HG03064 (cell line): ENCODE measurements around the gene KNOP1.
"Not testable (repeated sequence)": the region's sequence is repeated elsewhere in the genome, so short reads cannot be mapped to it uniquely, and the experiment has no call there.

Source experiments
- ATAC-seq: cut with Tn5 transposase; IDR thresholded peaks from one replicate; pipeline ENCODE4 v1.9.1; 2021; ENCODE audit warnings: low read depth; ENCODE audit not compliant: unreplicated experiment

The KNOP1 gene

GRCh38 chr16:19744670-19745069 is 26.6 kb upstream of the KNOP1 start:
- no peak for ATAC-seq

GRCh38 chr16:19743816-19744159 is 25.8 kb upstream of the KNOP1 start:
- ATAC-seq: no peak

GRCh38 chr16:19741354-19741753 is 23.3 kb upstream of the KNOP1 start:
- ATAC-seq: no peak

DNA sequence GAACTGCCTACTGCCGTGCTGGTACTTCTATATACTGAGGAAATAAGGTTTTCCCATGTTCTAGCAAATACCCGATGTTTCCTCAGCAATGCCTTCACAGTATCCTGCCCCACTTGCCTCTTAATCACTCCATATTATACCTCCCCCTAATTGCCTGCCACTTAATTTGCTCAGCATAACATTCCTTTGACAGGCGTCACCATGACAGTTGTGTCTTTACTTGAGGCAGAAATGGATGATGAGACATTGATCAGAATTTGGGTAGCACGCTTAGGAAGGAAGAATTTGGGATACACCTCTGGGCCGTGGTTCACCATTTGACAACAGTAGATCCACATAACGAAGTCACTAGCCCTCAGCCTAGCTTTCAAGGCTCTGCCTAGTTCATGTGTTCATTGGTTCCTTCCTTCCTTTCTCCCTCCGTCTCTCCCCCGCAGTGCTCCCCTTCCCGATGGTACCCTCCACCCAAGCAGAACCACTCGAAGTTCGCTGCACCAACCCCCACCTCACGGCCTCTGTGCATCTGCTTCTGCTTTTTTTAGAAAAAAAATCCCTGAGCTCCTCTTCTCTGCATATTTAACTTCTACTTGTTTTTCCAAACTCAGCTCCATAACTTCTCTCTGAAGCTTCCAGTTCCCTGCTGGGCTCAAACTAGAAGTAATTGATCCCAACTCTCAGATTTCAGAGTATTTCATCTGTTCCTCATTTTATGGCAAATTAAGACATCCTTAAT is 19.4 kb upstream of the KNOP1 start:
- no peak for ATAC-seq

DNA sequence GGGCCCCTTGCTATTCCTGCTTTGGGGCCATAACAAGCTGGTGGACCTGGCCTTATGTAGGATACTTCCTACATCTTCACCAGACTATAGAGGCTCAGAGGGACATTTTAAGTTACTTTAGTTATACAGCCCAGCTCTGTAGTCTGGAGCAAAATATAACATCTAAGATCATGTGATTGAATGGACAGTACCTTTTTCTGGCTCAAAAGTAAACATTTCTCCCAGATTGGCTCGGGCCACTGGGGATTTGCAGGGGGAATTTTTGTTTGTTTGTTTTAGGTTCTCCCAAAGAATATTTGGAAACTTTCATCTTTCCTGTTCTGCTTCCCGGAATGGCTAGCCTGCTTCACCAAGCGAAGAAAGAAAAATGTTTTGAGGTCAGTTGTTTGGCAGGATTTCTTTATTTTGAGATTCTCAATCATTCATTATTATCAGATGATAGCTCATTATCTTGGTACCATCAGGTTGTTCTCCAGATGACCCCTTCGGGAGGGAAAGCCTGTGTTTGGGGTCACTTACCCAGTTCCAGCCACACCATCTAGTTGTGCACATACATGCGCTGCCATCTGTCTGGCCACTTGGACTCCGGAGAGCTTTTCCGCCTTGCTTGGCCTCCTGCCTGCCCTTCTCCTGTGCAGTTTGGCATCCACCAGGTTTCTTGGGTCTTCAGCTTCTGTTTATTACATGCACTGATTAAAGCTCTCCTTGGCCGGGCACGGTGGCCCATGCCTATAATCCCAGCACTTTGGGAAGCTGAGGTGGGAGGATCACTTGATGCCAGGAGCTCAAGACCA is 17.2 kb upstream of the KNOP1 start:
- no peak for ATAC-seq

DNA sequence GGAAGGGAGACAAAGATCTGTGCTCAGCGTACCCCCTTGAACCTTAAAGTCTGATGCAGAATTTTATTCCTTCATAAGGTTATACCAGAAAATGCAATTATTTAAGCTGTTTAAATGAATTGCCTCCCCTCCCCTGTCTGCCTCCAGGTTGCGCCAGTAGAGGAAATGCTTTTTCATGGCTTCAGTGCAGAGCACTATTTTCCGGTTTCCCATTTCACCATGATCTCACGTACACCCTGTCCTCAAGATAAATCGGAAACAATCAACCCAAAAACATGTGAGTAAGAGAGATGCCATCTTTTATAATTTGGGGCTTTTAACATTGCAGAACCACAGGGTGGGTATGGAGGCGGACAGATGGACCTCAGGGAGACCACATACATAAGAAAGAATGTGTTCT is 15.5 kb upstream of the KNOP1 start:
- no peak for ATAC-seq

DNA sequence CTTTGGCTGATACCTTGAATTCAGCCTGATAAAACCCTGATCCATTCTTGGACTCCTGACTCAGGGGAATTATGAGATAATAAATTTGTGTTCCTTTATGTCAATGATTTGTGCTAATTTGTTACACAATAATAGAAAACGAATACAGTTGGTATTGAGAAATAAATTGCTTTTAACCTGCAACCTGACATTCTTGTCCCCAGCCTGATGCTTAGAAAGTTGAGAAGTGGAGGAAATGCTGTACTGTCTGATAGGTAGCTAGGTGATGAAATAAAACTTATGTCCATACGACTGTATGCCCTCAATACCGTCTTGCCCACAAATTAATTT is 10.6 kb upstream of the KNOP1 start:
- no peak for ATAC-seq

DNA sequence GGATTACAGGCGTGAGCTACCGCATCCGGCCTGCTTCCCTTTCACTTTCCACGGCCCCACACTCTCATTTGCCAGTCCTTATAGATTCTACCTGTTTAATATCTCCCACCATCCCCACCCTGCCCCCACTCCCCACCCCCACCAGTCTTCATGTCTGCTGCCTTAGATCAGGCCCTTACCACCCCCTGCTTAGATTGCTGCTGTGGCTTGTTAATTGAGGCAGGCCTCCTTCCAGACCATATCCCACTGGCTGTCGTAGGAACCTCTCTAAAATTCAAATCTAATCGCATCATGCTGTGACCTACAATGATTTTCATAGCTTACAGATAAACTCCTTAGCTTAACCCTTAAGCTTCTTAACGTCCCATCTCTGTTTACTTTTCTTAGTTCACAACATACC is 5.0 kb upstream of the KNOP1 start:
- ATAC-seq: no peak

DNA sequence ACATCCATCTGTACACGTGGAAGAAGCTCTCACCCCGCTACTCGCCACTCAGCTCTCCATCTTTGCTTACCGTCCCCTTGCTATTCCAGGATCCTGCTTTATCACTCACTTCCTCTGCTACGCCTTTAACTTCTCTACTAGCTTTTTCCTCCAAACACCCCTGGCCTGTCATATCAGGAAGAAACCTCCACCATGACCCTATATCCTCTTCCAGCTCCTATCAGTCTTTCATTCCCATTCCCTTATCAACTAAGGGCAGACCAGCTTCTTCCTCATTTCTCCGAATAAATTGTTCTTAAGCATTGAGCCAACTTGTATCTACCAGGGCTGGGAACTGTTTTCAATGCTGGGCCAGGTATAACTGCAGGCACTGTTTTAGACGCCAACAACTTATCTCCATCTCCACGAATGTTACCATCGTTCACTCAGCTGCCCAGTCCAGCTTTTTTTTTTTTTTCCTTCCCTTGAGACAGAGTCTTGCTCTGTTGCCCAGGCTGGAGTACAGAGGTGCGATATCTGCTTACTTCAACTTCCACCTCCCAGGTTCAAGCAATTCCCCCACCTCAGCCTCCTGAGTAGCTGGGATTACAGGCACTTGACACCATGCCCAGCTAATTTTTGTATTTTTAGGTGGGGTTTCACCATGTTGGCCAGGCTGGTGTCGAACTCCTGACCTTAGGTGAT is 4.4 kb upstream of the KNOP1 start:
- ATAC-seq: no peak

DNA sequence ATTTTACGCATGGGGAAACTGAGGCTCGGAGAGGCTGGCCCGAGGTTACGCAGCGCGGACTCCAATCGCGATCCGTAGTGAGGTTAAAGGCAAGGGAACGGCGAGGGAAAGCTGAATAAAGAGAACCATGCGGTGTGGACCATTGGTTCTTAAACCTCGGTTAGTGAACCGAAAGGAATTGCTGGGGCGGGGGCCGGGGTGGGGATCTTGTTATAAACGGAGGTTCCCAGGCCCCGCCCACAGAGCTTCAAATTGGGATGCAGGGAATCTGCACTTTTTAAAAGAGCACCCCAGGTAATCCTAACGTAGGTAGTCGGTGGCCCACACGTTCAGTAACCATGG is 568 bp upstream of the KNOP1 start:
- no peak for ATAC-seq

- no peak for ATAC-seq
Measured at GRCh38 chr16:19717314-19717713, 713 bp downstream of the KNOP1 start.

DNA sequence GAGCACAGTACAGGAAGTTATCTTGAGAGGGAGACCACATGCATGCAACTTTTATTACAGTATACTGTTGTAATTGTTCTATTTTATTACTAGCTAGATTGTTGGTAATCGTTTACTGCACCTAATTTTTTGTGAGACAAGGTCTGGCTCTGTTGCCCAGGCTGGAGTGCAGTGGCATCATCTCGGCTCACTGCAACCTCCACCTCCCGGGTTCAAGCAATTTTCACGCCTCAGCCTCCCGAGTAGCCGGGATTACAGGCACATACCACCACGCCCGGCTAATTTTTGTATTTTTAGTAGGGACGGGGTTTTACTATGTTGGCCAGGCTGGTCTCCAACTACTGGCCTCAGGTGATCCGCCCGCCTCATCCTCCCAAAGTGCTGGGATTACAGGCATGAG is 1.3 kb downstream of the KNOP1 start:
- ATAC-seq: not testable (repeated sequence)

DNA sequence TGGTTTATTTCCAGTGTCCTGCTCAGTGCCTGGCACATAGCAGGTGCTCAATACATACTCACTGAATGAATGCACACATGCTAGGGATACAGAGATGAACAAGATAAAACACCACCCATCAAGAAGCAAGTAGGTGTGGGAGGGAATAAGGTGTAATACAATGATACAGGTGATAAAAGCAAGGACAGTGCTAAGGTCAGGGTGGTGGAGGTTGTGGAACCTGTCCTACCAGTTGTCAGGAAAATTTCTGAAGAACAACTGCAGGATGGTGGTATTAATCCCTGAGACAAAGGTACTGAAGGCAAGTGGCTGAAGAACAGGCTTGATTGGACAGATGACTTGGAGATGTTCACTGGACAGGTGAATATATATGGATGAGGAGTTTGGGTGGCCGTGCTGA is 1.8 kb downstream of the KNOP1 start:
- no peak for ATAC-seq

GRCh38 chr16:19715566-19715965 is 2.5 kb downstream of the KNOP1 start:
- no peak for ATAC-seq

DNA sequence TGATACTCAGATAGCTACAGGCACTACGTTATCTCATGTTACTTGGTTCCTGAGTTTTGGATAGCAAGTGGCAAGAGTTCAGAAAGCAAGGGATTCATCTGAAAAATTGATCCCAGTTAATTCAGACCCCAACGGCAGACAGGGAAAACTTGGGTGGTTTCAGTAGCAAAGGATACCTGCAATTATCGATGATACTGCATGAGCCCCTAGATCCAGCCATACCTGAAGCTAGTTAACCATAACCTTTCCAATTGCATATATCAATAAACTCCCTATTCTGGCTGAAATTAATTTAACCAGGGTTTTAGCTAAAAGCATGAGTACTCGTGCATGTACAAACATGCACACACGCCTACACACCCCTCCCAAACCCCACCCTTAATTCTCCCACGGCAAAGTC is 4.3 kb downstream of the KNOP1 start:
- no peak for ATAC-seq

- no peak for ATAC-seq
Measured at GRCh38 chr16:19712418-19713058, 5.5 kb downstream of the KNOP1 start.

DNA sequence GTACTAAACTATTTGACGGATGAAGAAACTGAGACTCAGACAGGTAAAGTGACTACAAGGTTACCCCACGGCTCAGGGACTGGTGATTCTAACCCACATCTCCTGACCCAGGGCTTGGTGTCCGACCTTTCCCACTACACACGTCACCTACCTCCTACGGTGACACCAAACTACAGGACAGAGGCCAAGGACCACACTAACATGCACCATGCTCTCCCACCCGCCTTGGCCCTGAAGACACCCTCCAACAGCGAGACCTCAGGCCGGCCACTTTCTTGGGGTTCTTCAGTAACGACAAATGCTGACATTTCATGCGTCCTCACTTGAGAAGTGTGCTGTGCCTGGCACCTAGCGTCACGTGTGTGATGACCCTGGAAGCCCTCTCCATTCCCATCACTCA is 6.4 kb downstream of the KNOP1 start:
- no peak for ATAC-seq

DNA sequence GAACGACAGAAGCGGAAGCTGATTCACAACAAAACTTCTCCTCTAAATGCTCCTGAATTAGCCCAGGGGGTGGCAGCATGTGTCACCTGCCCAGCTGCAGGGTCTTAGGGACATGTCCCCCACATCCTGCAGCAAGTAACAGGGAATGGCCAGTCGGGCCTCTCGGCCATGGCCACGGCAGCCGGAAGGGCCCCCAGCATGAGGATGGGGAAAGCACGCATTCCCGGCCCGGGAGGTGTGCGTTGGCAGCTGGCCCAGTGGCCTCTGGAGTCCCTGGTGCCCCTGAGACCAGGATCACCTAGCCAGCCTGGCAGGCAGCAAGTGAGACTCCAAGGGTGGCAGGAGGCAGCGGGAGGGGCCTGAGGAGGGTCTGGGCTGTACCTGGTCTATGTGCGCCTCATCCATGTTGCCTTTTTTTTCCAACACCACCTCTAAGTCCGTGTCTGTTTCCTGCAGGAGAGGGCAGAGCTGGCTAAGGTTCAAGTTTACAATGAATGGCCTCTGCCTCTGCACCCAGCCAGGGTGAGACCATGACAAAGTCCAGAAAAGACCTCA is 7.0 kb downstream of the KNOP1 start:
- no peak for ATAC-seq

DNA sequence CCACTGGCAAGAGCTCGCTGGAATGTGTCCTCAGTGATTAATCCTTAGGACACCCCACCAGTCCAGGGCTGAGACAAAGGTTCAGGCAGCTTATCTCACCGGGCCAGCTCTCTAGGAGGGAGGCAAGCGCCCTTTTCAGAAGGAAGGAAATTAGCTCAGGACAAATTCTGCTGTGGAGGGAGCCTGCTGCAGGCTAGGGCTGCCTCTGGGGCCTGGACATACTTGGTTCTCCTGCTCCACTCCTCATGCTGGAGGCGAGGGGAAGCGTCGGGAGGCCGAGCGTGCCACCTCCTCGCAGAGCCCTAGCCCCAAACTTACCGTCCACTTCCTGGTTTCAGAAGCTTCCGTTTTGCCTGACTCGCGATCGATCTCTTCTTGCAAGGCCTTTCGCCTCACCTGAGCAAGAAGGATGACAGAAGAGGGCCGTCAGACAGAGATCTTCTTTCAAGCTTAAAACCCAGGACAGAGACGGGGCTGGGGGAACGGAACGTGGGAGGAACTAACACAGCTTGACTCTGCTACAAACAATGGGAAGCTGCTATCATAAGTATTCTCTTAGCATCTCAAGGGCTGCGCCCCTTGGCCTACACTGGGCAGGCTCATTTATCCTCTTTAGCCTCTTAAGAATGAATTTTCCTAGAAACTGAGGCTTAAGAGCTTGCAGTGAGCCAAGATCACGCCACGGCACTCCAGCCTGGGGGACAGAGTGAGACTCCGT is 7.7 kb downstream of the KNOP1 start:
- ATAC-seq: no peak

- no peak for ATAC-seq
Measured at GRCh38 chr16:19709381-19710136, 8.5 kb downstream of the KNOP1 start.
